HepG2 (cell line): Measurements from ENCODE around the gene KDM3B. TPM values are rescaled to one million over a fixed set of nuclear protein-coding genes. Genes with fewer than 3 reads are reported as not detected.

Experiments
- CCAR2 ChIP-seq: fragments of 200-400 bp; formaldehyde crosslinking; optimal IDR thresholded peaks from 2 replicates; pipeline ENCODE3; 2018; ENCODE audit warnings: low read depth, mild to moderate bottlenecking, low read length, moderate library complexity
- FOXJ3 ChIP-seq: sonication (generic); formaldehyde crosslinking; IDR thresholded peaks from 2 replicates; pipeline ENCODE4 v1.4.0; 2020; ENCODE audit warnings: missing genetic modification reagents, mild to moderate bottlenecking, borderline replicate concordance
- HDAC1 ChIP-seq: sonication (generic); formaldehyde crosslinking; IDR thresholded peaks from 2 replicates; pipeline ENCODE4 v1.5.1; 2020; ENCODE audit warnings: mild to moderate bottlenecking, missing genetic modification reagents
- MEF2D ChIP-seq: sonication (generic); formaldehyde crosslinking; IDR thresholded peaks from 2 replicates; pipeline ENCODE4 v1.5.1; 2020; ENCODE audit warnings: mild to moderate bottlenecking, missing genetic modification reagents
- SRY ChIP-seq: sonication (generic); formaldehyde crosslinking; IDR thresholded peaks from 2 replicates; pipeline ENCODE4 v1.8.0; 2022; ENCODE audit warnings: mild to moderate bottlenecking, missing genetic modification reagents
- YEATS4 ChIP-seq: sonication (generic); formaldehyde crosslinking; IDR thresholded peaks from 2 replicates; pipeline ENCODE4 v1.4.0; 2020; ENCODE audit warnings: missing genetic modification reagents, borderline replicate concordance
- ZNF430 ChIP-seq: sonication (generic); formaldehyde crosslinking; IDR thresholded peaks from 2 replicates; pipeline ENCODE4 v1.9.0; 2021; ENCODE audit warnings: mild to moderate bottlenecking, missing genetic modification reagents
- ZNF776 ChIP-seq: sonication (generic); formaldehyde crosslinking; IDR thresholded peaks from 2 replicates; pipeline ENCODE4 v1.4.0; 2020; ENCODE audit warnings: mild to moderate bottlenecking, missing genetic modification reagents
- ZSCAN25 ChIP-seq: sonication (generic); formaldehyde crosslinking; IDR thresholded peaks from 2 replicates; pipeline ENCODE4 v1.8.0; 2022; ENCODE audit warnings: mild to moderate bottlenecking, missing genetic modification reagents
- polyA plus RNA-seq, 8 experiments: library from polyadenylated mRNA; depleted of rRNA in 3 of 8; stranded (reverse) in 7 of 8; unstranded in 1 of 8; fragments of >200 nt; fragmentation: Illumina TruSeq in 4 of 8; extraction: Trizol in 4 of 8; gene quantifications; 2 replicates each; pipeline versions ENCODE4 v1.2.1 to v1.2.3, GENCODE V29; 2011 to 2016; ENCODE audit warnings: low read depth in 4 of 8, missing spikeins in 1 of 8, mixed read lengths in 1 of 8; ENCODE audit not compliant: insufficient read depth in 1 of 8
- total RNA-seq, 5 experiments: library from RNA; depleted of rRNA; stranded (reverse); fragments of >200 nt; fragmentation: Illumina TruSeq; extraction: Trizol; gene quantifications; 2 replicates each; pipeline ENCODE4 v1.2.3, GENCODE V29; 2016; ENCODE audit warnings: low read depth in 1 of 5
- TF ChIP-seq, protein P1 (sequence below), 2 experiments: sonication (generic) in 1 of 2; formaldehyde crosslinking in 1 of 2; IDR thresholded peaks; 2 replicates each; pipeline versions ENCODE4 v1.6.1 to v1.9.0; 2014 to 2022; ENCODE audit warnings: antibody characterized with exemption in 1 of 2, borderline replicate concordance in 1 of 2, inconsistent platforms in 1 of 2, low read depth in 1 of 2, missing genetic modification reagents in 1 of 2
- TF ChIP-seq, protein P2 (sequence below): sonication (generic); formaldehyde crosslinking; IDR thresholded peaks from 2 replicates; pipeline ENCODE4 v1.4.0; 2020; ENCODE audit warnings: missing genetic modification reagents, mild to moderate bottlenecking, borderline replicate concordance
- TF ChIP-seq, protein P3 (sequence below): sonication (generic); formaldehyde crosslinking; conservative IDR thresholded peaks from 2 replicates; pipeline ENCODE4 v1.8.1; 2023; ENCODE audit warnings: missing genetic modification reagents
- TF ChIP-seq, protein P4 (sequence below): IDR thresholded peaks from 2 replicates; pipeline ENCODE4 v1.6.1; 2018; ENCODE audit warnings: missing genetic modification reagents, mild to moderate bottlenecking, missing compliant biosample characterization
- TF ChIP-seq, protein P5 (sequence below): sonication (generic); formaldehyde crosslinking; IDR thresholded peaks from 2 replicates; pipeline ENCODE4 v1.8.1; 2023; ENCODE audit warnings: mild to moderate bottlenecking, missing genetic modification reagents

KDM3B gene
- total and polyA plus RNA-seq, 2 of the 13 experiments (the other 11 are each of a cell fraction or from before 2014, with no cell fraction given): 19.7 to 34.3 TPM

DNA sequence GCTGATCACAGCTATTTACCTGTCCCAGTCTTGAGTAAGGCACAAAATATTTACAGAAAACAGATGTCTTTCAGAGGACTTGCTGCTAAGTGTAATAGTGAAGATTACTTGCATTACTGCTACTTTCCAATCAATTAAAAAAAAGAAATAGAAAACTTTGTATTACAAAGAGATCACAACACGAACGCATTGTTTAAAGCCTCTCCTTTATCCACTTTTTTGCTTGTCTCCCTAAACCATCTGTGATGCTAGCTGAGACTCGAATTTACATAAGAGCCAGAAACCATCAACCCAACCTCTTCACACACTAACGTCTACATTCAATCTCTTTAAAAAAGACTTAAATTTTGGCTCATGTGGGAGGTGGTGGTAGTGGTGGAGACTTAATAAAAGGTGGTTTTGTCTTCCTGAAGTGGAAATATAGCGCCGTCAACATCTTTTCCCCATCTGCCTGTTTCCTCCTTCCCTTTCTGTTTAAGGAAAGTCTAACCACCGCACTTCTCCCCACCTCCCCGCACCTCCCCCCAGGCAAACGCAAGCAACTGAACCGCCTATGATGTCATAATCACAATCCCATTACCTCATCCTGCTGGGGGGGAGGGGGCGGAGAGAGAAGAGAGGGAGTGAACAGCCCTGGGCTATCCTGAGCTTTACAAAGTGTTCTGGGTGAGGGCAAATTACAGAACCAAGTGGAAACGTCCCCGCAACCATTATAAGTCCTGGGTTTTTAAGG lies 15.4 kb upstream of the KDM3B start (continued):
- TF ChIP-seq, protein P1, sequence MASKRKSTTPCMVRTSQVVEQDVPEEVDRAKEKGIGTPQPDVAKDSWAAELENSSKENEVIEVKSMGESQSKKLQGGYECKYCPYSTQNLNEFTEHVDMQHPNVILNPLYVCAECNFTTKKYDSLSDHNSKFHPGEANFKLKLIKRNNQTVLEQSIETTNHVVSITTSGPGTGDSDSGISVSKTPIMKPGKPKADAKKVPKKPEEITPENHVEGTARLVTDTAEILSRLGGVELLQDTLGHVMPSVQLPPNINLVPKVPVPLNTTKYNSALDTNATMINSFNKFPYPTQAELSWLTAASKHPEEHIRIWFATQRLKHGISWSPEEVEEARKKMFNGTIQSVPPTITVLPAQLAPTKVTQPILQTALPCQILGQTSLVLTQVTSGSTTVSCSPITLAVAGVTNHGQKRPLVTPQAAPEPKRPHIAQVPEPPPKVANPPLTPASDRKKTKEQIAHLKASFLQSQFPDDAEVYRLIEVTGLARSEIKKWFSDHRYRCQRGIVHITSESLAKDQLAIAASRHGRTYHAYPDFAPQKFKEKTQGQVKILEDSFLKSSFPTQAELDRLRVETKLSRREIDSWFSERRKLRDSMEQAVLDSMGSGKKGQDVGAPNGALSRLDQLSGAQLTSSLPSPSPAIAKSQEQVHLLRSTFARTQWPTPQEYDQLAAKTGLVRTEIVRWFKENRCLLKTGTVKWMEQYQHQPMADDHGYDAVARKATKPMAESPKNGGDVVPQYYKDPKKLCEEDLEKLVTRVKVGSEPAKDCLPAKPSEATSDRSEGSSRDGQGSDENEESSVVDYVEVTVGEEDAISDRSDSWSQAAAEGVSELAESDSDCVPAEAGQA (IDR thresholded peaks at IDR 0.05; ENCODE audit: low read depth): peak; percentile 96
- TF ChIP-seq, protein P1 (CRISPR knock-in tag; IDR thresholded peaks at IDR 0.05; ENCODE audit: borderline replicate concordance): no peak
- TF ChIP-seq HDAC1: peak; percentile 56; the same call in 1 of the 2 replicates
- no peak for TF ChIP-seq CCAR2
- TF ChIP-seq, protein P2, sequence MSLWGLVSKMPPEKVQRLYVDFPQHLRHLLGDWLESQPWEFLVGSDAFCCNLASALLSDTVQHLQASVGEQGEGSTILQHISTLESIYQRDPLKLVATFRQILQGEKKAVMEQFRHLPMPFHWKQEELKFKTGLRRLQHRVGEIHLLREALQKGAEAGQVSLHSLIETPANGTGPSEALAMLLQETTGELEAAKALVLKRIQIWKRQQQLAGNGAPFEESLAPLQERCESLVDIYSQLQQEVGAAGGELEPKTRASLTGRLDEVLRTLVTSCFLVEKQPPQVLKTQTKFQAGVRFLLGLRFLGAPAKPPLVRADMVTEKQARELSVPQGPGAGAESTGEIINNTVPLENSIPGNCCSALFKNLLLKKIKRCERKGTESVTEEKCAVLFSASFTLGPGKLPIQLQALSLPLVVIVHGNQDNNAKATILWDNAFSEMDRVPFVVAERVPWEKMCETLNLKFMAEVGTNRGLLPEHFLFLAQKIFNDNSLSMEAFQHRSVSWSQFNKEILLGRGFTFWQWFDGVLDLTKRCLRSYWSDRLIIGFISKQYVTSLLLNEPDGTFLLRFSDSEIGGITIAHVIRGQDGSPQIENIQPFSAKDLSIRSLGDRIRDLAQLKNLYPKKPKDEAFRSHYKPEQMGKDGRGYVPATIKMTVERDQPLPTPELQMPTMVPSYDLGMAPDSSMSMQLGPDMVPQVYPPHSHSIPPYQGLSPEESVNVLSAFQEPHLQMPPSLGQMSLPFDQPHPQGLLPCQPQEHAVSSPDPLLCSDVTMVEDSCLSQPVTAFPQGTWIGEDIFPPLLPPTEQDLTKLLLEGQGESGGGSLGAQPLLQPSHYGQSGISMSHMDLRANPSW (CRISPR knock-in tag): no peak
- 0 out of 2 replicates have a peak, but pooled peaks have one; percentile 36 for TF ChIP-seq ZNF430 (CRISPR knock-in tag)
- TF ChIP-seq, protein P3, sequence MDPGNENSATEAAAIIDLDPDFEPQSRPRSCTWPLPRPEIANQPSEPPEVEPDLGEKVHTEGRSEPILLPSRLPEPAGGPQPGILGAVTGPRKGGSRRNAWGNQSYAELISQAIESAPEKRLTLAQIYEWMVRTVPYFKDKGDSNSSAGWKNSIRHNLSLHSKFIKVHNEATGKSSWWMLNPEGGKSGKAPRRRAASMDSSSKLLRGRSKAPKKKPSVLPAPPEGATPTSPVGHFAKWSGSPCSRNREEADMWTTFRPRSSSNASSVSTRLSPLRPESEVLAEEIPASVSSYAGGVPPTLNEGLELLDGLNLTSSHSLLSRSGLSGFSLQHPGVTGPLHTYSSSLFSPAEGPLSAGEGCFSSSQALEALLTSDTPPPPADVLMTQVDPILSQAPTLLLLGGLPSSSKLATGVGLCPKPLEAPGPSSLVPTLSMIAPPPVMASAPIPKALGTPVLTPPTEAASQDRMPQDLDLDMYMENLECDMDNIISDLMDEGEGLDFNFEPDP (CRISPR knock-in tag): no peak
- TF ChIP-seq MEF2D: no peak
- TF ChIP-seq, protein P4, sequence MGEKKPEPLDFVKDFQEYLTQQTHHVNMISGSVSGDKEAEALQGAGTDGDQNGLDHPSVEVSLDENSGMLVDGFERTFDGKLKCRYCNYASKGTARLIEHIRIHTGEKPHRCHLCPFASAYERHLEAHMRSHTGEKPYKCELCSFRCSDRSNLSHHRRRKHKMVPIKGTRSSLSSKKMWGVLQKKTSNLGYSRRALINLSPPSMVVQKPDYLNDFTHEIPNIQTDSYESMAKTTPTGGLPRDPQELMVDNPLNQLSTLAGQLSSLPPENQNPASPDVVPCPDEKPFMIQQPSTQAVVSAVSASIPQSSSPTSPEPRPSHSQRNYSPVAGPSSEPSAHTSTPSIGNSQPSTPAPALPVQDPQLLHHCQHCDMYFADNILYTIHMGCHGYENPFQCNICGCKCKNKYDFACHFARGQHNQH (CRISPR knock-in tag): no peak
- TF ChIP-seq, protein P5, sequence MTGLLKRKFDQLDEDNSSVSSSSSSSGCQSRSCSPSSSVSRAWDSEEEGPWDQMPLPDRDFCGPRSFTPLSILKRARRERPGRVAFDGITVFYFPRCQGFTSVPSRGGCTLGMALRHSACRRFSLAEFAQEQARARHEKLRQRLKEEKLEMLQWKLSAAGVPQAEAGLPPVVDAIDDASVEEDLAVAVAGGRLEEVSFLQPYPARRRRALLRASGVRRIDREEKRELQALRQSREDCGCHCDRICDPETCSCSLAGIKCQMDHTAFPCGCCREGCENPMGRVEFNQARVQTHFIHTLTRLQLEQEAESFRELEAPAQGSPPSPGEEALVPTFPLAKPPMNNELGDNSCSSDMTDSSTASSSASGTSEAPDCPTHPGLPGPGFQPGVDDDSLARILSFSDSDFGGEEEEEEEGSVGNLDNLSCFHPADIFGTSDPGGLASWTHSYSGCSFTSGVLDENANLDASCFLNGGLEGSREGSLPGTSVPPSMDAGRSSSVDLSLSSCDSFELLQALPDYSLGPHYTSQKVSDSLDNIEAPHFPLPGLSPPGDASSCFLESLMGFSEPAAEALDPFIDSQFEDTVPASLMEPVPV (CRISPR knock-in tag): no peak
- no peak for TF ChIP-seq SRY (CRISPR knock-in tag)
- TF ChIP-seq ZSCAN25 (CRISPR knock-in tag): no peak; the same call in 1 of the 2 replicates
- 0 out of 2 replicates have a peak, but pooled peaks have one; percentile 7 for TF ChIP-seq FOXJ3 (CRISPR knock-in tag)
- no peak for TF ChIP-seq YEATS4 (CRISPR knock-in tag)
- TF ChIP-seq ZNF776 (CRISPR knock-in tag): no peak
